Measurements from ENCODE around the gene RCSD1. TPM values are rescaled to one million over a fixed set of nuclear protein-coding genes. Genes with fewer than 3 reads are reported as not detected.

Gene RCSD1
- total RNA-seq, 2 experiments from 2014 or later: 42.3 to 44.6 TPM

GRCh38 chr1:167666416-167666815 lies 36.4 kb downstream of the RCSD1 start:
- ATAC-seq (ENCODE audit: poor library complexity) (no peak), DNase-seq (no peak)
- no peak overlapping the region for H3K4me3 Mint-ChIP-seq
- Histone ChIP-seq H3K36me3 (ENCODE audit: insufficient read depth, low read length) (peaks cover 86% of the 10 kb centered on the region), H3K27me3 (ENCODE audit: control insufficient read depth in 1 of 2, insufficient read depth in 2 of 2, low read length in 2 of 2) (no peaks in the 10 kb centered on the region), H3K9me3 (ENCODE audit: control insufficient read depth in 1 of 2, insufficient read depth in 1 of 2, low read length in 2 of 2) (no peaks in the 10 kb centered on the region), H3K27ac (ENCODE audit: low read depth in 1 of 2, low read length in 2 of 2) (peak overlapping the region in 1 of 2 donors; percentile 4), H3K4me1 (ENCODE audit: insufficient read depth, low read length) (peaks cover 76% of the 10 kb centered on the region), H3K4me3 (ENCODE audit: low read length) (no peak overlapping the region)
- ChIA-PET POLR2A (no interaction called here), CTCF (no interaction called here)
- H3K27ac Mint-ChIP-seq: no peak overlapping the region
- peaks cover 90% of the 10 kb centered on the region for H3K4me1 Mint-ChIP-seq (ENCODE audit: low read depth)
- no peaks in the 10 kb centered on the region for H3K27me3 Mint-ChIP-seq
- intact Hi-C loops (cut with DNase I, micrococcal nuclease): loop anchor here in 1 of 2 experiments (5.0 kb wide), 1 partner anchor 34 kb away; the partner anchor contains the start of gene RCSD1
- no peaks in the 10 kb centered on the region for H3K9me3 Mint-ChIP-seq
- no peak for TF ChIP-seq CTCF (IDR thresholded peaks at IDR 0.05)
- H3K36me3 Mint-ChIP-seq (ENCODE audit: low read depth): peaks cover 94% of the 10 kb centered on the region

- no peaks in the 10 kb centered on the region for H3K27me3 Mint-ChIP-seq
- peaks cover 90% of the 10 kb centered on the region for H3K4me1 Mint-ChIP-seq (ENCODE audit: low read depth)
- ChIA-PET CTCF (no interaction called here), POLR2A (no interaction called here)
- DNase-seq: no peak
- intact Hi-C loops (cut with DNase I, micrococcal nuclease): loop anchor here in 1 of 2 experiments (5.0 kb wide), 1 partner anchor 35 kb away; the partner anchor contains the start of gene RCSD1
- H3K4me3 Mint-ChIP-seq: no peak overlapping the region
- no peak for TF ChIP-seq CTCF (IDR thresholded peaks at IDR 0.05)
- no peak for ATAC-seq (ENCODE audit: poor library complexity)
- H3K4me1 ChIP-seq (ENCODE audit: insufficient read depth, low read length): peaks cover 72% of the 10 kb centered on the region
- no peak overlapping the region for H3K27ac Mint-ChIP-seq
- peaks cover 84% of the 10 kb centered on the region for H3K36me3 ChIP-seq (ENCODE audit: insufficient read depth, low read length)
- H3K4me3 ChIP-seq (ENCODE audit: low read length): no peak overlapping the region
- peaks cover 94% of the 10 kb centered on the region for H3K36me3 Mint-ChIP-seq (ENCODE audit: low read depth)
- no peaks in the 10 kb centered on the region for H3K9me3 ChIP-seq (ENCODE audit: control insufficient read depth in 1 of 2, insufficient read depth in 1 of 2, low read length in 2 of 2)
- no peaks in the 10 kb centered on the region for H3K27me3 ChIP-seq (ENCODE audit: control insufficient read depth in 1 of 2, insufficient read depth in 2 of 2, low read length in 2 of 2)
- no peaks in the 10 kb centered on the region for H3K9me3 Mint-ChIP-seq
- H3K27ac ChIP-seq (ENCODE audit: low read depth in 1 of 2, low read length in 2 of 2): no peak overlapping the region
Measured at GRCh38 chr1:167667536-167667935, 37.5 kb downstream of the RCSD1 start.

GRCh38 chr1:167668108-167668507 lies 38.1 kb downstream of the RCSD1 start:
- DNase-seq: no peak
- intact Hi-C loops (cut with DNase I, micrococcal nuclease): loop anchor here in 1 of 2 experiments (5.0 kb wide), 1 partner anchor 36 kb away; the partner anchor contains the start of gene RCSD1
- no peaks in the 10 kb centered on the region for H3K27me3 ChIP-seq (ENCODE audit: control insufficient read depth in 1 of 2, insufficient read depth in 2 of 2, low read length in 2 of 2)
- Mint-ChIP-seq H3K27ac (no peak overlapping the region), H3K4me3 (no peak overlapping the region), H3K9me3 (no peaks in the 10 kb centered on the region), H3K27me3 (no peaks in the 10 kb centered on the region), H3K4me1 (ENCODE audit: low read depth) (peaks cover 90% of the 10 kb centered on the region), H3K36me3 (ENCODE audit: low read depth) (peaks cover 94% of the 10 kb centered on the region)
- no peak overlapping the region for H3K27ac ChIP-seq (ENCODE audit: low read depth in 1 of 2, low read length in 2 of 2)
- POLR2A ChIA-PET: interaction anchor here (1.1 kb wide), 1 partner anchor 18 kb away, joined by 4 read pairs; no protein-coding TSS in a partner anchor
- no peaks in the 10 kb centered on the region for H3K9me3 ChIP-seq (ENCODE audit: control insufficient read depth in 1 of 2, insufficient read depth in 1 of 2, low read length in 2 of 2)
- no peak for ATAC-seq (ENCODE audit: poor library complexity)
- H3K36me3 ChIP-seq (ENCODE audit: insufficient read depth, low read length): peaks cover 84% of the 10 kb centered on the region
- H3K4me3 ChIP-seq (ENCODE audit: low read length): no peak overlapping the region
- CTCF ChIA-PET: no interaction called here
- no peak for TF ChIP-seq CTCF (IDR thresholded peaks at IDR 0.05)
- H3K4me1 ChIP-seq (ENCODE audit: insufficient read depth, low read length): peaks cover 66% of the 10 kb centered on the region

Measured in CD4-positive, alpha-beta T cell (primary cell).